GDM1 (cell line): ENCODE data around the gene STK32C.
"Not testable (repeated sequence)": the region's sequence is repeated elsewhere in the genome, so short reads cannot be mapped to it uniquely, and the experiment has no call there.

Experiments used
- DNase-seq: peaks from one replicate; lab custom pipeline; 2025; lab: John Stamatoyannopoulos, UW

STK32C gene

DNA sequence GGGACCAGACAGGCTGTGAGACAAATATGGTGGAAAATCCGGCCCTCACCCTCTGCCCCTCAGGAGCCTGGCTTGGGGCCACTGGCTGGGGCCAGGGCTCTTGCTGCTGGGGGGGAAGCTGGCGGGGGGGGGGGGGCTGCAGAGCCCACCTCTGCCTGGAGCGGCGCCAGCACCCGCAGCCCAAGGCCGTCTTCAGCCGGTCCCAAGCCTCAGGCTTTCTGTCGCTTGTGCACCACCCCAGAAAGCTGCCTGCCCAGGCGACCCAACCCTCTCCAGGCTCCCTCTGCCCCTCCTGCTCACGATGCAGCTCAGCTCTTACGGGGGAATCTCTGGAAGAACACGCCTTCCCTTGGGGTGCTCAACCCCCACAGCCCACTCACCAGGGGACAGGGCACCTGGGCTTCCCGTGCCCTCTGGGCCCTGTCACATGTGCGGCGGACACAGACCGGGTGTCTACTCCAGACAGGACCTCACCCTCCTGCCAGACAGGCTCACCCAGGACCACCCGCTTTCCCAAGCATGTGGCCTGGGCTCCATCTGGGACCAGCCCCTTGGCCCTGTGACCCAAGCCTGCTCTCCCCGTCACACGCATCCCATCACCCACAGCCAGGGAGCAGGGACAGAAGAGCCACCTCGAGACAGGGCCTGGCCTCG, 77.1 kb downstream of the STK32C start:
- no peak for DNase-seq

DNA sequence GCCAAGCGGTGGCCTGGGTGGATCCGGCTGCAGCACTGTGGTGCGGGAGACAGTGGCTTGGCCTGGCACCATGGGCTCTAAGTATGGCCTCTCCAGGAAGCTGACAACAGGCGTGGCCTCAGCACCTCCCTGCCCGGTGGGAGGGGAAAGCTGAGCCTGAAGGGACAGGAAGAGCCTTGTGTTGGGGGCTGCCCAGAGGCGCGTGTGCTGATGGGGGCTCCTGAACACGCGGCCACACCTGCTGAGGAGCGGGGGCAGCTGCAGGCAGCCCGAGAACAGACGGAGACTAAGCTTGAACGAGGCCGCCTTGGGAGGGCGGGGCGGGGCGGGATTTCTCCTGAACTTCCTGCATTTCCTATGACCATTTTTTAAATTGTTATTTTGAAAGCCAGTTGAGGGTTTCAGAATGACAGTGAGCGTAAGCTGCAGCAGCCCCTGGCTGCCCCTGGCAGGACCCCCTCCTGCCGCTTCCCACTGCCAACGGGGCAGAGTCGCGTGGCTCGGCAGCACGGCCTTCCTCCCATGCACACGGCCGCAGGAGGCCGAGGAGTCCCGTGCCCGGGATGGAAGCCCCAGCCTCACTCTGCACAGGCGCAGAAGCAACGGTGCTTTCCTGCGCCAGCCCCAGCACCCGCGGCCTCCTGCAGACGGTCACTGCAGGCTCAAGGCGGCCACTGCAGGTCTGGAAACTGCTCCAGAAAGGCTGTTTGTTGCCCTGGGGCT, 77.8 kb downstream of the STK32C start:
- no peak for DNase-seq

DNA sequence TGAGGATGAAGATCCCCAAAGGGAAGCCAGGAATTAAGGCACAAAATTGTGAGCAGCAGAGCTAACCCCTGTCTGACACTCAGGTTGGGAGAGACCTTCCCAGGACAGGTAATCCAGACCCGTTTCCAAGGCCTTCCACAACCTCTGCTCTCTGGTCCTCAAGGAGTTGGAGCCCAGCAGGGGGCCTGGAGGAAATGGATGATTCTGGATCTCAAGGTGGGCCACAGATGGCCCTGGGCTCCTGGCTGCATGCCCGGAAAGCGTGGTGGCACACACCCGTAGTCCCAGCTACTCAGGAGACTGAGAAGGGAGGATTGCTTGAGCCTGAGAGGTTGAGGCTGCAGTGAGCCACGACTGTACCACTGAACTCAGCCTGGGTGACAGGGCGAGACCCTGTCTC, 78.7 kb downstream of the STK32C start:
- no peak for DNase-seq

DNA sequence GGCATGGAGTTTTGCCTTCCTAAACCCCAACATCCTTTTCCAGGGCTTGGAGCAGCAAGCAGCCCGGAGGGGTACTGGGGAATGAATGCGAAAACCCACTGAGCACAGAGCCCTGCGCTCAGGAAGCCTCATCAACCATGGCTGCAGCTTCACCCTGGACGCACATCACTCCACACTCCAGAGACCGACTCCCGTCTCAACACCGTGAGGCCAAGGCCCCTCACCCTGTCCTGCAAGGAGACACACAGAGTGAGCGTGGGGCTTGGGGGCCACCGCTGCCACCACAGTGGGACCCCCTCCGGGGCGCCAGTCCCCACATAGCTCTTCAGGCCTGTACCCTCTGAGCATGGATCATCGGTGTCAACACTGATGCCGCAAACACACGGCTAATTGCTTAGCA, 79.1 kb downstream of the STK32C start:
- DNase-seq: no peak

DNA sequence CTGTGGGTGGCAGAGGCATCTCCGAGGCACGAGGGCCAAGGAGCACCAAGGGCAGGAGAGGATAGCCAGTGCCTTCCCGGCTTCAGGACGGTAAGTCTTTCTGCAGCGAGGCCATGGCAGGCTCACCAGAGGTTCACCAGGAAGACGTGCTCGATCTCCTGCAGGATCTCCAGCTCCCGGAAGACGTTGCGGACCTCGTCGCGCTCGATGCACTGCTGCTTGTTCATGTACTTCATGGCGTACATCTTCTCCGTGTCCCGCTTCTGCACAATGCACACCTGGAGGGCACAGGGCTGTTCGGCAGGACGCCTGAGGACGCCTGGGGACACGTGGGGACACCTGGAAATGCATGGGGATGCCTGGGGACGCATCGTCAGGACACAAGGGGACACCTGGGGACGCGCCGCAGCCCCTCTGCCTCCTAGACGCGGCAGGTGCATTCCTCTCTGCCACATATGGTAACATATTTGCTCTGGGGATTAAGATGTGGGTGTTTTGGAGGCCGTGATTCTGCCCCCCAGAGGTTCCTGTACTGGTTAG, 79.8 kb downstream of the STK32C start:
- DNase-seq: no peak

DNA sequence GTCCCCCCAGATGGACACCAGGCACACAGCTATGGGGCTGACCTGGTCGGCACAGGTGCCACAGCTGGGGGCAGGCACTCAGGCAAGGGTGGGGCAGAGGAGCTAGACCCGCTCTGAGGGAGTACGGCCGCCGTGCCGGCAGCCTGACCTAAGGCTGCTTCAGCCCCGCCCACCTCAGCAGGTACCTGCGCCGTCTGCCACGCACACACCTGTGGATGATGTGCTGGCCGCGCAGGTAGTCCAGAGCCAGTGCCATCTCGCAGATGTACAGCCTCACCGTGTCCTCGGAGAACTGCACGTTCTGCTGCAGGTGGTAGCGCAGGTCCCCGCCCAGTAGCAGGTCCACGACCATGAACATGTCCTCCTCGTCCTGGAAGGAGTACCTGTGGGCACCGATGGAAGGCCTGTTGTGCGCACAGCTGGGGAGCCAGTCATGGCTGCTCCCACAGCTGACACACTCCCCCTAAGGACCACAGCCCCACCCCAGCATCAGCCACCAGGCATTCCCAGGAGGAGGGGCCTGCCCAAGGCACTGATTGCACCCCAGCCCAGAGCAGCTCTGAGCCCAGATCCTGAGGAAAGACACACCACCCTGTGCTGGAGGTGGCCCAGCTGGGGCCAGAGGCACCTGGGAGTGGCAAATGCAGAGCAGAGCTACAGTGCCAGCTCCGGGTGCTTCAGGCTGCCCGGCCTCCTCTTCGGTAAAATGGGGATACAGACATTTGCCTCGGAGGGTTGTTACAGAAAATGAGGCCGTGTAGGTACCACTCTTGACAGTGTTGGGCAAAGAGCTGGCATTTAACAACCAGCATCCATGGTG, 81.0 kb downstream of the STK32C start:
- DNase-seq: no peak

DNA sequence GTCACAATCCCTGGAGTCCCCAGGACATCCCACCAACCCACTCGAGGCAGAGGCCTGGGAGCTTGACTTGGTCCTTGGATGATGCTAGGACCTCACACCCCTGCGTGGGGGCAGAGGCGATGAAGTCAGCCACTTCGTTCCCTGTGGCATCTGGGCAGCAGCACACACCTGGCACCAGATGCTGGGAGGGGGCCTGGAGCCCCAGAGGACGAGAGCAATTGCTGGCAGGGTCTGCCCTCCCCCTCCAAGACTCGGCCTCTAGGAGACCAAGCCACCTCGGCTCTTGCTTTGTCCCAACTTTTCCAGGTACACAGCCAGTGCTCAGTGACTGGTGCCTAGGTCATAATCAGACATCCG, 81.9 kb downstream of the STK32C start:
- DNase-seq: no peak

DNA sequence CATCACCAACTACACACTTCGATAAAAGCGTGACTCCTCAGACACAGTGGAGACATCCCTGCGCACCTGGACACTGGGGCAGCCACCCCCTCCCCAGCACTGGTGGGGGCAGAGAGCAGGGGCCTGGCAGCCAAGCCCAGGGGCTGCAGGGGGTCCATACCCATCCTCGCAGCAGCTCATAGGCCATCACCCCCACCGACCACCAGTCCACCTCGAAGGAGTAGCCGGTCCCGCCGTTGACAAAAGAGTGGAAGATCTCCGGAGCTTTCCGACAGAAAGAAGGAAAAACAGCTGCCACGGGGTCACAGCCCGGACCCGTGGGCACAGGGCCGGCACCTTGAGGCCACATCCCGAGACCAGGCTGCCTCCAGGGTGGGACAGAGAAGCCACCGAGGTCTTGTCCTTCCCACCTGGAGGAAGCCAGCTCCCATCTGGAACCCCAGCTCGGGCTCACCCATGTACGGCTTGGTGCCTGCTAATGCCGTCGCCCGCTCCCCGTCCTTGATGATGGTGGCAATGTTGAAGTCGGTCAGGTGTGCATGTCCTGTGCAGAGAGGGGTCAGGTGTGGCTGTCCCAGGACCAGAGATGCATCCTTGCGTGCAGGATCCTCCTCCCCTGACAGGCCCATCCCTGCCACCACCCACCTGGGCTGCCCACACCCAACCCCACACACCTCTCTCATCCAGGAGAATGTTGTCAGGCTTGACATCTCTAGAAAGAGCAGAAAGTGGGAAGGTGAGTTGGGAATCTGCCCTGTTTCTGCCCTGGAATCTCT, 82.5 kb downstream of the STK32C start:
- DNase-seq: no peak

DNA sequence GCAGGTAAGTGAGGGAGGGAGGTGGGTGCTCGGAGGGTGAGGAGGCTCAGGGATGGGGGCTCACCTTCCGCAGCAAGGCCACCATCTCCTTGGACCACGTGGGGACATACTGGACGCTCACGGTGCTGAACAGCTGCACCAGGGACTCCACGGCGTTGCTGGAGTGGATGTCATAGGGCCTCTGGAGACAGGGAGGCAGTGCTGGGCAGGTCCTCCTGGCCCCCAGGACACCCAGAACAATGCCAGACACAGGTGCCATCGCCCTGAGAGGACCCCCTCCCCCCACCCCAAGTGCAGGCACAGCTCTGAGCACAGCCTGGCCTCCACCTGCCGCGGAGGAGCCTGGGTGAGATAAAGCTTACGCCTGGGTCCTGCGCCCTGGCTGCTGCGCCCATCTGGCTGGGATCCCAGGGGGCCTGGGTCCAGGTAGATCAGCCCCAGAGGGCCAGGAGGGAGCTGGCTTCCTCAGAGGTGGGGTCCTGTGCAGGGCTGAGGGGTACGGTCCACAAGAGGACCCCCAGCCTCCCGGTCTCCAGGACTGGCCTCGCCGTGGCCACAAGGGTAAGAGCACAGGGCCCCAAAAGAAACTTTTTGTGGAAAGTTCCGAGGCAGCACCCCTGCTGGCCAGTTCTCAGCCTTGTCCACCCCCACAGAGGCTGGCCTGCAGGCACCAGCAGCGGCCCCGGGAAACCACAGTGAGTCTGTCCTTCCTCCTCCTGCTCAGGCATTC, 83.2 kb downstream of the STK32C start:
- DNase-seq: no peak

DNA sequence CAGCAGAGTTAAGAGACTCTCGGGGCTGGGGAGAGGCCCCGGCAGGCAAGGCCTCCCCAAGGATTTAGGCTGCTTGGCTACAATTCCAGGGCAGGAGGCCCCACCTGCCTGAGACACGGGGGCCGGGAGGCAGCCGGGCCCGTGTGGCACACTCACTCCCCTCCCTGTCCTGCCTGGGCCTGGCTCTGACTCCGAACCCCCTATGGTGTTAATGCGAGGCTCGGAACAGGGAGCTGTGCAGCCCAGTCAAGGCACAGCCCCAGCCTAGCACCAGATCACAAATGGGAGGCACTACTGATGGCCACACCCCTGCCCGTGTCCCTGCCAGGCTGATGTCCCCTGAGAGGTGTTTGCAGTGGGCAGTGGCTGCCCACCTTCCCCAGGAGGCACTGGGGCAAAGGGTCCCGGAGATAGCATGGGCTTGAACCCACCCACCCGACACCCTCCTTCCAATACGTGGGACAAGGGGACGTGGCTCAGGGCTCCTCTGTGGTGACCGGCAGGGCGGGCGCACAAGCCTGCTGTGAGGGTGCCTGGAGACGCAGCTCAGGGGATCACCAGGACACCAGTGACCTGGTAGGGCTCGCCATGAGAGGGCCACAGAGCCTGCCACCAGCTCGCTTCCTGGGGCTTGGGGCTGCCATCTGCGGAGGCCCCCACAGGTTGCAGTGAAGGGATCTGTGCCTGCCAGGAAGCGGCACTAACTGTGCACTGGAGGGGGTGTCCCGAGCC, 84.0 kb downstream of the STK32C start:
- DNase-seq: no peak

DNA sequence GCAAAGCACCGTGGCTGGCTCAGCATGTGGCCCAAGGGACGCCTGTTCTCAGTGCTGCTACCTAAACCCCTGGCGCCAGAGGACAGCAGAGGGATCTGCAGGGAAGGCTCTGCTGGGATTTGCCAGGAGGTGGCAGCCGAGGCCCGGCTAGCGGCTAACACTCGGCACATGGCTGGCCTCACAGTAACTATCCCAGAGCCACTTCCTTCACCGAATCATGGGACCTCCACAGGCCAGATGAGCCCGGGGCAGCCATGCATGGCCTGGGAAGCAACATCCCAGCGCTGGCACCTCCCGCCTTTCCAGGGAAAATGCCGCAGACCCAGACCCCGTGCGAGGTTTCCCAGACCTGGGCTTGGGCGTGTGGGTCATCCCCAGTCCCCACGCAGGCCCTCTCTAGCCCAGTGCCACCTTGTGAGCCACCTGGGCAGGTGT, 84.6 kb downstream of the STK32C start:
- DNase-seq: no peak

DNA sequence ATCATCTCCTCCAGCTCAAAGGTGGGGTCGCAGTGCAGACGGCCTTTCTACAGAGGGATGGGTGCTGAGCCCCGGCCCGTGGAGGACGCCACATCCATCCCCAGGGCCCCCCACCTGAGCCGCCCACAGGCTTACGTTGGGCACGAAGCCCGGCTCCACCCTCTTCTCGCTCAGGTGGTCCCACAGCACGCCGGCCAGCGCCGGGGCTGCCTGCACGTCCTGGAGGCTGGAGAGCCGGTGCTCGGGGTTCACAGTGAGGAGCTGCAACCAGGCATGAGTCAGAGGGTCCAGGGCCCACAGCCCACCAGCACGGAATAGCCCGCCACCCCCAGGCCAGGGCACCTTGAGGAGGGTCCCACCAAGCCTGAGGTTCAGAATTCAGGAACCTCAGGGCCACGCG, 85.0 kb downstream of the STK32C start:
- DNase-seq: no peak

DNA sequence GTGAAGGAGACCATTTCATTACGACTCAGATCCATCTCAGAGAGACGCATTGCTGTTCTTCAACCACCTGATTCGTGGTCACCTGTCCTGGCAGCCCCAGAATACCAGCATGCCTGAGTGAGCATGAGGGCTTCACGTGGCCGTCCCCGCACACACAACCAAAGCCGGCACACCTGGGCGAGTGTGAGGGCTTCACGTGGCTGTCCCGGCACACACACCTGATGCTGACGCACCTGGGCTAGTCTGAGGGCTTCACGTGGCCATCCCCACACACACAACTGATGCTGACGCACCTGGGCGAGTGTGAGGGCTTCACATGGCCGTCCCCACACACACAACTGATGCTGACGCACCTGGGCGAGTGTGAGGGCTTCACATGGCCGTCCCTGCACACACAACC, 86.8 kb downstream of the STK32C start:
- not testable (repeated sequence) for DNase-seq

DNA sequence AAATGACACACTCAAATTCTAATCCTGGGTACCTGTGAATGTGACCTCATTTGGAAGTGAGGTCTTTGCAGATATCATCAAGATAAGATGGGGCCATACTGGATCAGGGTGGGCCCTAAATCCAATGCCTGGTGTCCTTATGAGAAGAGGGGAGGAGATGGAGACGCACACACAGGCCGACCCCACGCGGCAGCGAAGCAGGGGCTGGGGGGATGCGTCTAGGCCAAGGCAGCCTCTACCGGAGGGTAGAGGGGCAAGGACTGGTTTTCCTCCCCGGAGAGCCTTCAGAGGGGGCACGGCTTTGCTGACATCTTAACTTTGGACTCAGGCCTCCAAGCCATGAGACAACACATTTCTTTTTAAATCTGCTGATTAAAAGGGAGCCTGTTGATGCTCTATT, 87.7 kb downstream of the STK32C start:
- DNase-seq: no peak

DNA sequence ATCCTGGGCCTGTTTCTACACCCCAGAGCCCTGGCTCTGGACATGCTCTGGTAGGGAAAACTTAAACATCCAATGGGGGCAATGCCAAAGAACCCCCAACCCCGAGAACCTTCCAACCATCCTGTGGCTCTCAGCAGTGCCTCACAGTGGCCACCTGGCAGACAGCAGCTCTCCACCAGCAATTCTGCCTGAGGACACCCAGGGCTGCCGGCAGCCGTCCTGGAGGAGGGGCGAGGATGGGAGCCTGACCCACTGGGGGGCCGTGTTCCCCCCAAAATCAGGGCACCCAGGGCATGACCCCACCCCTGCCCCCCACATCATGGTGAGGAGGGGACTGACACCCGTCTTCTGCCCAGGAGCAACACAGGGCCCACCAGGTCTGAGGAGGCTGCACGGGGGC, 88.3 kb downstream of the STK32C start:
- no peak for DNase-seq

DNA sequence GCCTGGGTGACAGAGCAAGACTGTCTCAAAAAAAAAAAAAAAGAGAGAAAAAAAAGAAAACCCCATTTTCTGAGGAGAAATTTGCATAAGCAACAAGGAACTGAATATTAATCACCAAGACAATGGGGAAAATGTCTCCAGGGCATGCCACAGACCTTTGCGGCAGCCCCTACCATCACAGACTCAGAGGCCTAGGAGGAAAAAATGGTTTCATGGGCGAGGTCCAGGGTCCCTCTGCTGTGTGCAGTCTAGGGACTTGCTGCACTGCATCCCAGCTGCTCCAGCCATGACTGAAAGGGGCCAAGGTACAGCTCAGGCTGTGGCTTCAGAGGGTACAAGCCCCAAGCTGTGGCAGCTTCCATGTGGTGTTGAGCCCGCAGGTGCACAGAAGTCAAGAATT, 91.3 kb downstream of the STK32C start:
- DNase-seq: not testable (repeated sequence)

DNA sequence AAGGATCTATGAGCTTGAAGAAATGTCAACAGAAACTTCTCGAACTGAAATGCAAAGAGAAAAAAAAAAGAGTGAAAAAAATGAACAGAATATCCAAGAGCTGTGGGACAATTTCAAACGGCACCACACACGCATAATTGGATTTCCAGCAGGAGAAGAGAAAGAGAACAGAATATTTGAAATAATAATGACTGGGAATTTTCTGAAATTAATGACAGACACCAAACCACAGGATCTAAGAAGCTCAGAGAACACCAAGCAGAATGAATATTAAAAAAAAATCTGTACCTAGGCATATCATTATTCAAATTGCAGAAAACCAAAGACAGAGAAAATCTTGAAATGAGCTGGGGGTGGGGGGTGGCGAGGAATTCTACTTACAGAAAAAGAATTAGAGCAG, 93.8 kb downstream of the STK32C start:
- DNase-seq: no peak

DNA sequence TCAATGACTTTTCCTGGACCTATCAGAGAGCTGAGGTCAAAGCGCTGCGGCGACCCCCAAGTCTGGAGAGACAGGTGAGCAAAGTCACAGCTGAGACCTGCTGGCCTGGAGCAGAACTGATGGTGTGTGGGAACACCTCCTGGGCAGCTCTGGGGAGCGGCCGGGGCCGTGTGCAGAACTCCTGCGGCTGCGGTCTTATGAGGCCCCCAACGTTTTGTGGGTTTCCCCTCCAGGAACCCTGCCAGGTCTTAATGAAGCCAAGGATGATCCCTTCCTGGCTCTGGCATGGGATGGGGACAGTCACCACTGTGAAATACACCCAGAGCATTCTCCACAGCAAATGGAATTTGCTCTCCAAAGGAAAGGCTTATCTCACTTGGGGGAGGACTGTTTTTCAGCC, 94.9 kb downstream of the STK32C start:
- no peak for DNase-seq

DNA sequence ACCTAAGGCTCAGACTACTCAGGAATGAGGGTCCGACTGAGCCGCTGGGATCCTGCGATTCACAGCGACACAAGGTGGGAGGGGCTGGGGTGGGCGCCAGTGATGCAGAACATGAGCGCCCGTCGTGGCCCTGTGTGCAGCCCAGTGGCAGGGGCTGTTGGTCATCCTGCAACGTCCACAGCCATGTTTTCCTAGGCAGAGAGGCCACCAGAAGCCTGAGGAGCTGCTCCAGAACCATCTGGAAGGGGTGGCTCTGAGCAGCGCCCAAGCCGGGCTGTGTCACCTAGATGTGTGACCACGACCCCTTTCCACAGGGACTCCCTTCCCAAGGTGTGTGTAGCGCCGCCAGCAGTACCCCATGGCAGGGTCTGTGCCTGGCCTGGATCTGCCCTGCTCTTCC, 96.5 kb downstream of the STK32C start:
- DNase-seq: no peak

DNA sequence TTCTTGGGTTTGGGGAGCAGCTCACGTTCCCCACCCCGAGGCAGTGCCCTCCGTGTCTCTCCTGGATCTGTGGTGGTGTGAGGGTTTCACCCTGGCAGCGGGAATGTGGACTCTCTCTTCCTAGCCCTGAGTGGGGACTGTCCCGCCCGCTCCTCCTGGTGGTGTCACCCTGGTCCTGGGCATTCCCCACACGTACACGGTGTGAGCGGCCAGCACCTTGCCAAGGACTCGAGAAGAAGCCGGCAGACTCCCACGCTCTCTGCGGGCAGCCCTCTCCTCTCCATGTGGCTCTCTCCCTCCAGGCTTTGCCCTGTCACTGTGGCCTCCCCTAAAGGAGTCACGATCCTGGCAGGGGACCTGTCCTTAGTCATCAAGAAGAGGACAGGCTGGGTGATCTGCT, 97.0 kb downstream of the STK32C start:
- no peak for DNase-seq
